HepG2 (cell line): Measurements from ENCODE around the gene GLIS1.

Experiments
- CAMTA2 ChIP-seq: sonication (generic); formaldehyde crosslinking; IDR thresholded peaks from 2 replicates; pipeline ENCODE4 v1.4.0; 2020; ENCODE audit warnings: mild to moderate bottlenecking, missing genetic modification reagents, borderline replicate concordance
- EP300 ChIP-seq, 3 experiments: sonication (generic) in 1 of 3; formaldehyde crosslinking in 1 of 3; IDR thresholded peaks; 2 replicates each; pipeline versions ENCODE4 v1.5.1 to v1.6.1; 2011 to 2020; ENCODE audit warnings: low read depth in 2 of 3, low read length in 2 of 3, borderline replicate concordance in 1 of 3, improper control_type of control experiment in 1 of 3, mild to moderate bottlenecking in 1 of 3, missing genetic modification reagents in 1 of 3, moderate library complexity in 1 of 3
- HES4 ChIP-seq: sonication (generic); formaldehyde crosslinking; IDR thresholded peaks from 2 replicates; pipeline ENCODE4 v1.9.0; 2021; ENCODE audit warnings: mild to moderate bottlenecking, missing genetic modification reagents, borderline replicate concordance
- ZBTB2 ChIP-seq: sonication (generic); formaldehyde crosslinking; IDR thresholded peaks from 2 replicates; pipeline ENCODE4 v1.8.0; 2022; ENCODE audit warnings: low read depth, missing genetic modification reagents

- TF ChIP-seq HES4 (CRISPR knock-in tag), result no peak
- no peak for TF ChIP-seq ZBTB2 (CRISPR knock-in tag)
- TF ChIP-seq CAMTA2 (CRISPR knock-in tag), result no peak
- no peak for TF ChIP-seq EP300 (IDR thresholded peaks at IDR 0.05; ENCODE audit: low read depth in 2 of 2, low read length in 2 of 2)
- TF ChIP-seq EP300 (CRISPR knock-in tag; IDR thresholded peaks at IDR 0.05; ENCODE audit: borderline replicate concordance), result no peak
These were observed 92.2 kb downstream of the GLIS1 start for GRCh38 chr1:53646732-53647131.
